Upper lobe of left lung (tissue), 6 donors: ENCODE measurements around the gene LANCL1. TPM values are rescaled to one million over a fixed set of nuclear protein-coding genes. Genes with fewer than 3 reads are reported as not detected.

Experiments used
- ATAC-seq, 2 donors: fragments of 200-7000 bp; cut with Tn5 transposase; one replicate each; pipeline ENCODE4 v1.9.1; 2022; ENCODE audit warnings: mild to moderate bottlenecking in 2 of 2, moderate library complexity in 2 of 2; ENCODE audit not compliant: low FRiP score in 2 of 2
- DNase-seq, 2 donors: peaks; one replicate each; pipeline ENCODE4 v3.0.0-alpha.2; 2019 to 2020
- H3K27ac ChIP-seq, 4 donors: fragments of 200-600 bp; sonication (generic); one replicate each; pipeline ENCODE4 v1.5.1; 2016 to 2019
- H3K27me3 ChIP-seq, 4 donors: fragments of 200-600 bp; sonication (generic); one replicate each; pipeline ENCODE4 v1.5.1; 2017 to 2019
- H3K36me3 ChIP-seq, 4 donors: fragments of 200-600 bp; sonication (generic); one replicate each; pipeline ENCODE4 v1.5.1; 2016 to 2019
- H3K4me1 ChIP-seq, 4 donors: fragments of 200-600 bp; sonication (generic); one replicate each; pipeline ENCODE4 v1.5.1; 2018 to 2019
- H3K4me3 ChIP-seq, 4 donors: fragments of 200-600 bp; sonication (generic); one replicate each; pipeline ENCODE4 v1.5.1; 2017 to 2019; ENCODE audit warnings: mild to moderate bottlenecking in 2 of 4, moderate library complexity in 1 of 4
- H3K9me3 ChIP-seq, 4 donors: fragments of 200-600 bp; sonication (generic); one replicate each; pipeline ENCODE4 v1.5.1; 2018 to 2019
- CTCF ChIP-seq, 6 experiments: fragments of 450-650 bp in 4 of 6; fragments of 200-600 bp in 2 of 6; sonication (generic) in 2 of 6; IDR thresholded peaks; one replicate each; pipeline ENCODE4 v1.5.1; 2016 to 2019; ENCODE audit warnings: antibody characterized with exemption in 6 of 6
- EP300 ChIP-seq, 4 donors: sonication (generic); formaldehyde crosslinking; IDR thresholded peaks; one replicate each; pipeline ENCODE4 v1.5.1; 2017; ENCODE audit warnings: antibody characterized with exemption in 4 of 4, control low read depth in 2 of 4
- POLR2A ChIP-seq, 4 donors: fragments of 450-650 bp; IDR thresholded peaks; one replicate each; pipeline ENCODE4 v1.5.1; 2016 to 2017; ENCODE audit warnings: antibody characterized with exemption in 4 of 4, mild to moderate bottlenecking in 2 of 4
- POLR2AphosphoS5 ChIP-seq, 2 donors: sonication (generic); formaldehyde crosslinking; IDR thresholded peaks; one replicate each; pipeline ENCODE4 v1.5.1; 2017; ENCODE audit warnings: antibody characterized with exemption in 2 of 2
- WGBS, 2 donors: methylation state at CpG; one replicate each; pipeline ENCODE4 v1.1.5; 2017 to 2018; 5-methylcytosine and 5-hydroxymethylcytosine counted together
- total RNA-seq, 6 donors: library from RNA; depleted of rRNA in 4 of 6; stranded (reverse); fragments of >200 nt in 4 of 6; gene quantifications; one replicate each; pipeline versions ENCODE4 v1.1.0 to v1.2.1, GENCODE V29; 2016 to 2021
- donor health status: DM: no; HTN: no; CAD: no; lungs with moderate emphysema.
- donor health status: DM: no; HTN: yes; CAD: no; lungs with severe emphysema.

LANCL1 gene
- total RNA-seq, 6 donors from 2014 or later, result 9.0 to 33.0 (median 23.5) TPM

DNA sequence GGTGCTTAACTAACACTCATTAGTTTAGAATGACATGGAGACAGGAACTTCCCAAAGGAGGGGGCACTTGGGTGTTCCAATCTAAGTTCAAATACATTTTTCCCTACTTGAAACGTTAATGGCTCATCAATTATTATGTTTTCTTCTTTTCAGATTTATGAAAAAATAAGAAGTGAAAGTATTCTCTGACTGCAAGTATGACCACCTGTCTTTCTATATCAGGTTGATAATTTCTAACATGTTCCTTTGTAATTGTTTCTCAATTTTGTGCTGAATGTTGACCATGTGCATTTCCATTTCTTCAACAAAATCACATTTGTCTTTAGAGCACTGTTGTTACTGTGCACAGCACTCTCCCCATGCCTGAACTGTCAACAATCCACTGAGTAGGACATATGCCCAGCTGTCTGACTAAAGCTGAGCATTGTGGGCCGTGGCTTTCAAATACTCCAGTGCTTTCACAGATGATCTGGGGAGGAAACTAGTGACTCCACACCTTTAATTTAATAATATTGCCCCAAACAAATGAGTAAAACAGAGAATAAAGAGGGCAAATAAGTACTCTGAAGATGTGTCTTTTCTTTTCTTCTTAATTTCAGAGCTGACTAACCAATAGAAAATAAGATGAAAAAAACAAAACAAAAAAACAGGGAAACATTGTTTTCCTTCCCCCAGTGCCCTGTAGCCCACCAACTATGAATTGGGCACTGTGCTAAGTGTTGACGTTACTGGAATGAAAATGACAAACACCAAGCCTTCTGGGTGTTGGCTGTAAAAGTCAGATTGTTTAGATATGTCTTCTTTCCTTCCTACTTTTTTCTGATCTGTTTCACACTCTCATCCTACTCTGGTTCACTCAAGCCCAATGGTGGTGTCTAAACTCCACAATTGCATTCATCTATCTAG is 16.0 kb downstream of the LANCL1 start:
- WGBS, 2 donors, result 88 to 89% methylated on average over 3 of the region's 3 CpGs
- peaks cover 4 to 24% (median 8%) of the 10 kb centered on the region in 4 donors for H3K36me3 ChIP-seq
- TF ChIP-seq EP300 (IDR thresholded peaks at IDR 0.05) (no peak), POLR2A (IDR thresholded peaks at IDR 0.05) (no peak), POLR2AphosphoS5 (IDR thresholded peaks at IDR 0.05) (no peak), CTCF (IDR thresholded peaks at IDR 0.05) (no peak)
- H3K27ac ChIP-seq, result no peak overlapping the region
- H3K9me3 ChIP-seq, result no peaks in the 10 kb centered on the region
- no peak overlapping the region for H3K4me3 ChIP-seq
- H3K4me1 ChIP-seq, result peaks cover 0 to 3% (median 1%) of the 10 kb centered on the region in 4 donors
- ATAC-seq (no peak), DNase-seq (no peak)
- H3K27me3 ChIP-seq, result no peaks in the 10 kb centered on the region

DNA sequence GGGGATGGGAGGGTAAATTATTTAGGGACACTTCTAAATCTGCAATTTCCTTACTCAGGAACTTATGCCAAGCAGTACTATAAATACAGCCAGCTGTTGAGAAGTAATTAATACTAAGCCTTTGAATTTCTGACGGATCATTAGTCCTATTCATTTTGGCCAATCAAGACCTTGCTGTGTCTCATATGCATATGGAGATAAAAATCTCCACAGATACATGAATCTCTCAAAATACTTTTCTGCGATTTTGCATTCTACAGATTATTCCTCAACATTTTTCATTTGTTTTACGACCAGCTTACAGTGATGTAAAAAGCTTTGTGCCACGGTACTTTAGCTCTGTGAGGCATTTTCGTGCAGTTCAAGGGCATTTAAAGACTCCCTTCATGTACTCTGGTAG is 16.7 kb downstream of the LANCL1 start:
- Histone ChIP-seq H3K4me1 (peaks cover 0 to 3% (median 1%) of the 10 kb centered on the region in 4 donors), H3K27me3 (no peaks in the 10 kb centered on the region), H3K4me3 (no peak overlapping the region), H3K27ac (no peak overlapping the region), H3K9me3 (no peaks in the 10 kb centered on the region), H3K36me3 (peaks cover 2 to 28% (median 8%) of the 10 kb centered on the region in 4 donors)
- ATAC-seq, result no peak
- TF ChIP-seq POLR2AphosphoS5 (IDR thresholded peaks at IDR 0.05), result no peak
- no peak for TF ChIP-seq CTCF (IDR thresholded peaks at IDR 0.05)
- TF ChIP-seq POLR2A (IDR thresholded peaks at IDR 0.05), result no peak
- TF ChIP-seq EP300 (IDR thresholded peaks at IDR 0.05), result no peak
- WGBS, 2 donors, result 81 to 94% methylated on average over 5 of the region's 5 CpGs
- DNase-seq, result no peak

DNA sequence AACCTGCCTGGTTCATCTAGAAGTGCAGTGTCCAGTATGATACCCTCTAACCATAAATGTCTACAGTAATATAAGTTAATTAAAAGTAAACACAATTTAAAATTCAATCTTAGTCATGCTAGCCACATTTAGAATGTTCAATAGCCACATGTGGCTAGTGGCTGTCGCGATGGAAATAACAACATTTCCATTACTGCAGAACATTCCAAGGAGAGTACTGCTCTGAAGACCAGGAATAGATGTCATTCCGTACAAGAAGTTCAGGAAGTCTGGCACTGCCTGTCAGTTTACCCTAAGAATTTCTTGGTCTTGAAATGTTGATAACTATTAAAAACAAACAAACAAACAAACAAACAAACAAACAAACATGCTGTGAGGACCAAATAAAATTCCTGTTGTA is 17.2 kb downstream of the LANCL1 start:
- TF ChIP-seq POLR2AphosphoS5 (IDR thresholded peaks at IDR 0.05) (no peak), POLR2A (IDR thresholded peaks at IDR 0.05) (no peak), EP300 (IDR thresholded peaks at IDR 0.05) (no peak), CTCF (IDR thresholded peaks at IDR 0.05) (no peak)
- H3K4me3 ChIP-seq, result no peak overlapping the region
- peaks cover 0 to 3% (median 1%) of the 10 kb centered on the region in 4 donors for H3K4me1 ChIP-seq
- no peaks in the 10 kb centered on the region for H3K27me3 ChIP-seq
- H3K9me3 ChIP-seq, result no peaks in the 10 kb centered on the region
- whole genome bisulfite sequencing, 2 donors, result 96 to 98% methylated on average over 3 of the region's 3 CpGs
- no peak for DNase-seq
- no peak overlapping the region for H3K27ac ChIP-seq
- H3K36me3 ChIP-seq, result peaks cover 6 to 33% (median 9%) of the 10 kb centered on the region in 4 donors
- ATAC-seq, result no peak

DNA sequence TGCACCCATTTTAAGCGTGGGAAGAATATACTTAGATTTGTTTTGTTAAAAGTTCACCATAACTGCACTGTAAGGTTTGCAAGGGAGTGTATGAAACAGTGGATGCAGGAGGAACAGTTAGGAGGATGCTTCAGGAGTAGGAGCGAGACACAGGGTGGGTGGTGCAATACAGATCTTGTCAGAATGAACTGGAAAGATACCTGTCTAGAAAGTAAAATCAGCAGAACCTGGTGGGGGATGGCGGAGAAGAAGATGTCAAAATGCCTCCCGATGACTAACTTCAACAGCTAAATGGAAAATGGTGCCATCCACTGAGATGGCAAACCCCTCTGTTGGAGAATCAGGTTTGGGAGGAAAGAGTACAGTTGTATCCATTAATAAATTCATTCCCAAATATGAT is 18.2 kb downstream of the LANCL1 start:
- Histone ChIP-seq H3K4me3 (no peak overlapping the region), H3K9me3 (no peaks in the 10 kb centered on the region), H3K36me3 (peaks cover 8 to 39% (median 14%) of the 10 kb centered on the region in 4 donors), H3K4me1 (peaks cover 0 to 3% (median 1%) of the 10 kb centered on the region in 4 donors), H3K27me3 (no peaks in the 10 kb centered on the region), H3K27ac (no peak overlapping the region)
- ATAC-seq, result no peak
- TF ChIP-seq CTCF (IDR thresholded peaks at IDR 0.05), result no peak
- TF ChIP-seq POLR2A (IDR thresholded peaks at IDR 0.05), result no peak
- TF ChIP-seq POLR2AphosphoS5 (IDR thresholded peaks at IDR 0.05), result no peak
- no peak for TF ChIP-seq EP300 (IDR thresholded peaks at IDR 0.05)
- 91 to 95% methylated on average over 4 of the region's 4 CpGs for WGBS, 2 donors
- DNase-seq, result no peak
